Brain microvascular endothelial cell (primary cell): ENCODE measurements around the gene BEST1.

Experiments used
- DNase-seq: peaks from one replicate; pipeline ENCODE4 v3.0.0-alpha.2; 2020
- H3K27ac ChIP-seq: fragments of 250-450 bp; sonication (Bioruptor Pico); 2 replicates; pipeline ENCODE4 v1.5.1; 2020; ENCODE audit warnings: mild to moderate bottlenecking, moderate library complexity
- H3K27me3 ChIP-seq: fragments of 250-450 bp; sonication (Bioruptor Pico); replicated peaks from 2 replicates; pipeline ENCODE4 v1.5.1; 2020; ENCODE audit warnings: mild to moderate bottlenecking
- H3K36me3 ChIP-seq: fragments of 250-450 bp; sonication (Bioruptor Pico); replicated peaks from 2 replicates; pipeline ENCODE4 v1.5.1; 2020; ENCODE audit warnings: mild to moderate bottlenecking
- H3K4me3 ChIP-seq: 2 replicates; pipeline ENCODE4 v1.5.1; 2011; ENCODE audit warnings: low read depth, mild to moderate bottlenecking, control low read depth, low read length, moderate library complexity
- CTCF ChIP-seq: IDR thresholded peaks from 2 replicates; pipeline ENCODE4 v1.5.1; 2011; ENCODE audit warnings: low read depth, mild to moderate bottlenecking, moderate library complexity, low read length, control low read depth, inconsistent platforms; ENCODE audit errors: missing control alignments
- in situ Hi-C: cut with HindIII; loops from 2 replicates; pipeline ENCODE4 v1.10.0; 2017; ENCODE audit warnings: low sequenced_read_pairs, low pct_ligation_motif_present

Gene BEST1

DNA sequence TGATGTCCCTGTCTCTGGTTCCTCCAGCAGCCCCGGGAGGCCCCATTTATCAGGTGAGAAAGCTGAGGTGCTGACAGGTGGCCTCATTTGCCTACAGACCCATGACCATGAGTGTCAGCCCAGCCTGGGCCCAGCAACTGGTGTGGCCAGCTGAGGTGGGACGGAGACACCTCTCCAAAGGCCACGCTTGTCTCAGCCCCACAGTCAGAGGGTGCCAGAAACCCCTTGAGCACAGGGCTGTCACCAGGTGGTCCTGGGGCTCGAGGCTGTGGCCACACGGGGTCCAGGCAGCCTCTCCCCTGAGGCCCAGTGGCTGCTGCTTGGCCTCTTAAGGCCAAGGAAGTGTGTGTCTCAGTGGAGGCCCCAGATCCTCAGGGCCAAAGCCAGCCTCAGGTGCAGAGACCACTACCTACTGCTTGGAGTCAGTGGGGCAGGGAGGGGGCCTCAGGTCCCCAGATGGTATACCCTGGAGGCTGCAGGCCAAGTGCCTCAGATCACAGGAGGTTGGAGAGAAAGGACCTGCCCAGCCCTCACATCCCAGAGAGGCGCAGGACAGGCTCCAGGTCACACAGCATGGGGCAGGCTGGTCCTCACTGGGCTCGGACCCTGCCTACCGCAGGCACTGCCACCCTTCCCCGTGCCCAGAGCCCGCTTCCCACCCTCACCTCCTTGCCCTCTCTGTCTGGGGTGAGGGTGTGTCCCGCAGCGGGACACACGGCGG is 44.2 kb upstream of the BEST1 start:
- no peak for TF ChIP-seq CTCF
- in situ Hi-C loops = loop anchor here (25.0 kb wide), 1 partner anchor 206 kb away; the partner anchor contains the start of gene INCENP
- no peaks in the 10 kb centered on the region for H3K27me3 ChIP-seq
- DNase-seq = no peak
- H3K27ac ChIP-seq = no peak overlapping the region
- H3K4me3 ChIP-seq = no peak overlapping the region
- no peaks in the 10 kb centered on the region for H3K36me3 ChIP-seq

DNA sequence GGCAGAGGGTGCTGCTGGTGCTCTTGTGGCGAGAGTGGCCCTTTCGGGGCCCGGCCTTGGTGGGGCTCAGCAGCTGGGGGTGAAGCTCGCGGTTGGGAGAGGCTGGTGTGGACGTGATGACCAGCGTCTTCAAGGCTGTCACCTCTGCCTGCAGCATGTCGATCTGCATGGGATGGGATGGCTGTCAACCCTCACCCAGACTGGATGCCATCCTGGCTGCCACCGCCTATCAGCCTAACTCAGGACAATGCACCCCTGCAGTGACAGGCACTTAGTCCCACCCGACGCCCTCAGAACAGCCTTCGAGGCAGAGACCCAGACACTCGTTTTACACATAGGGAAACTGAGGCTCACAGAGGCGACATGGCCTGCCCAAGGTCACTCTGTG is 43.6 kb upstream of the BEST1 start:
- no peak overlapping the region for H3K4me3 ChIP-seq
- H3K27ac ChIP-seq = no peak overlapping the region
- no peaks in the 10 kb centered on the region for H3K36me3 ChIP-seq
- no peak for TF ChIP-seq CTCF
- in situ Hi-C loops = loop anchor here (25.0 kb wide), 1 partner anchor 206 kb away; the partner anchor contains the start of gene INCENP
- DNase-seq = no peak
- H3K27me3 ChIP-seq = no peaks in the 10 kb centered on the region

GRCh38 chr11:61907282-61907681 is 42.9 kb upstream of the BEST1 start:
- Histone ChIP-seq H3K27me3 (no peaks in the 10 kb centered on the region), H3K27ac (no peak overlapping the region), H3K4me3 (no peak overlapping the region), H3K36me3 (no peaks in the 10 kb centered on the region)
- no peak for TF ChIP-seq CTCF
- no peak for DNase-seq
- in situ Hi-C loops = loop anchor here (25.0 kb wide), 1 partner anchor 205 kb away; the partner anchor contains the start of gene INCENP

- DNase-seq = no peak
- Histone ChIP-seq H3K4me3 (no peak overlapping the region), H3K27ac (no peak overlapping the region), H3K27me3 (no peaks in the 10 kb centered on the region), H3K36me3 (no peaks in the 10 kb centered on the region)
- TF ChIP-seq CTCF = no peak
- in situ Hi-C loops = loop anchor here (25.0 kb wide), 1 partner anchor 204 kb away; the partner anchor contains the start of gene INCENP
Observed at GRCh38 chr11:61907871-61908729, 42.1 kb upstream of the BEST1 start.

DNA sequence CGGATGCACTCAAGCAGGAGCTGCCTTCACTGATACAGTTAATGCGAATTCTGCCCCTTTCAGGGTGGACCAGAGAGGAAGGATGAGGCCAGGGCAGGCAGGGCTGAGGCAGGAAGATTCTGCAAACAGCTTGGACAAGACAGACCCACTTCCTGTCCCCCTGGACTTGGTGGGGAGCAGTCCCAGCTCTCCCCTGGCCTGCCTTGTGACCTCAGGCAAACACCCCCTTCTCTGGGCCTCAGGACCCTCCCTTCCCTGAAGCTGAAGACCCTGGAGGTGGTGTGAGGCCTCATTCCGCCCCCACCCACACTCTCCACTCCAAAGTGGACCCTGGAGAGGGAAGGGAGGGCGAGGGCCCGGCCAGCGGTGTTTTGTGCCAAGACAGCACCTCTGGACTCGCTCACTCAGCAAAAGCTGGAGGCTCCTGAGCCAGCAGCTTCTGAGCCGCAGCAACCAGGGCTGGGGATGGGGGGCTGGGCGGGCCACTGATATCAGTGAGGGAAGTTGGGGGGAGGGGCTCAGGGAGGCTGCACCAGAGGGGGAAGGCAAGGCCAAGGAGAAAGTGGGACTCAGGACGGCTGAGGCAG is 41.3 kb upstream of the BEST1 start:
- no peak for DNase-seq
- Histone ChIP-seq H3K36me3 (no peaks in the 10 kb centered on the region), H3K4me3 (no peak overlapping the region), H3K27ac (no peak overlapping the region), H3K27me3 (no peaks in the 10 kb centered on the region)
- in situ Hi-C loops = loop anchor here (25.0 kb wide), 1 partner anchor 203 kb away; the partner anchor contains the start of gene INCENP
- no peak for TF ChIP-seq CTCF
